IPS-NIHi7 (cell line): Measurements from ENCODE around the gene CDY1.
"Not testable (repeated sequence)": the region's sequence is repeated elsewhere in the genome, so short reads cannot be mapped to it uniquely, and the experiment has no call there.

Source experiments
- DNase-seq: peaks from one replicate; pipeline ENCODE4 v3.0.0; 2012; ENCODE audit warnings: mixed read lengths; ENCODE audit errors: extremely low spot score

CDY1 gene, protein sequence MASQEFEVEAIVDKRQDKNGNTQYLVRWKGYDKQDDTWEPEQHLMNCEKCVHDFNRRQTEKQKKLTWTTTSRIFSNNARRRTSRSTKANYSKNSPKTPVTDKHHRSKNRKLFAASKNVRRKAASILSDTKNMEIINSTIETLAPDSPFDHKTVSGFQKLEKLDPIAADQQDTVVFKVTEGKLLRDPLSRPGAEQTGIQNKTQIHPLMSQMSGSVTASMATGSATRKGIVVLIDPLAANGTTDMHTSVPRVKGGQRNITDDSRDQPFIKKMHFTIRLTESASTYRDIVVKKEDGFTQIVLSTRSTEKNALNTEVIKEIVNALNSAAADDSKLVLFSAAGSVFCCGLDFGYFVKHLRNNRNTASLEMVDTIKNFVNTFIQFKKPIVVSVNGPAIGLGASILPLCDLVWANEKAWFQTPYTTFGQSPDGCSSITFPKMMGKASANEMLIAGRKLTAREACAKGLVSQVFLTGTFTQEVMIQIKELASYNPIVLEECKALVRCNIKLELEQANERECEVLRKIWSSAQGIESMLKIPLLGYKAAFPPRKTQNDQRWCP

DNA sequence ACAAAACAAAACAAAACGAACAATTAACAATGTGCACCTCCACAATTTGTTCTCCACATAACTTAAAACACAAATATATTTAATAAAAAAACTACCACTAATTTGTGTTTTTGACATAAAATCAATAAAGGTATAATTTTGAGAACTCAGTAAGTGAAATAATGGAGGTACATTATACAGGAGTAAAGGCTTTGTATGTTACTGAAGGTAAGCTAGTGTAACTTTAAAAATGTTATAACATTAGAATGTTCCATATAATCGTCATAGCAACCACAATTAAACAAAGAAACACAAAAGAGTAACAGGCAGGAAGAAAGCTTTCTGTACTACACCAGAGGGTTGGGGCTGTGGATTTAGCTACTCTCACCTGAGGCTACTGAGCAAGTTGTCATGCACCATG, at the start of gene CDY1:
Gene CDY1 (plus strand): TSS at position 301 of the 400 bp plus-strand sequence. CDS start 326 bp downstream, outside the sequence.
- DNase-seq, result not testable (repeated sequence)

DNA sequence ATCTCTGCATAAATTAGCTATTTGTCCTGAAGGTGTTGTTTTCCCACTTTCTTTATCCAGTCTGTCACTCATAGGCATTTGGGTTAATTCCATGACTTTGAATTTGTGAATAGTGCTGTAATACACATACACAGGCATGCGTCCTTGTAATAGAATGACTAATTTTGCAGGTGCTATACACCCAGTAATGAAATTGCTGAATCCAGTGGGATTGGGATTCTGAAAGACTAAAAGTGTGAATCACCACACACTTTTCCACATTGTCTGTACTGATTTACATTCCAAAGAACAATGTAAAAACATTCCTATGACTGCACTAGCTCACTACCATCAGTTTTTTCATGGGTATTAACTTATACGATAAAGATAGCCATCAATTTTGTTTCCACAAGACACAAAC, 28.6 kb upstream of the CDY1 start:
- DNase-seq, result not testable (repeated sequence)

GRCh38 chrY:25620209-25620608, 1.7 kb upstream of the CDY1 start:
- not testable (repeated sequence) for DNase-seq

DNA sequence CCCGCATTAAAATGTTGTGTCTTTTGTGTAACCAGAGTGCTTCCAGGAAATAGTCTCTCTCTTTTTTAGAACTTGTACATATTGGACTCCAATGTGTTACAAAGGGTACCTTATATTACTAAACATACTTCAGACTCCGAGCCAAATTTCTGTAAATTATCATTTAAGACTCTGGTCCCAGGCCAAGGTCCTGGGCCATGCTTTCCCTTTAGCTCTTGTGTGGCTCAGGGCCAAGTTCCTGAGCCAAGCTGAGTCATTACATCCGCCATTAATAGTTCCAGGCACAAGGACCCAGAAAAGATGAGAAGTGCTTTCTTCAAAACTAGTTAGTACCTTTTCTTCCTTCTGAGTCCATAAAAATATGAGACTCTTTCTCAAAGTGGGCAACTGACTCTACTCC, 4.6 kb downstream of the CDY1 start:
- DNase-seq, result not testable (repeated sequence)

GRCh38 chrY:25630383-25631112, 8.6 kb downstream of the CDY1 start:
- DNase-seq, result not testable (repeated sequence)

- not testable (repeated sequence) for DNase-seq
Measured at GRCh38 chrY:25639852-25640251, 17.9 kb downstream of the CDY1 start.

DNA sequence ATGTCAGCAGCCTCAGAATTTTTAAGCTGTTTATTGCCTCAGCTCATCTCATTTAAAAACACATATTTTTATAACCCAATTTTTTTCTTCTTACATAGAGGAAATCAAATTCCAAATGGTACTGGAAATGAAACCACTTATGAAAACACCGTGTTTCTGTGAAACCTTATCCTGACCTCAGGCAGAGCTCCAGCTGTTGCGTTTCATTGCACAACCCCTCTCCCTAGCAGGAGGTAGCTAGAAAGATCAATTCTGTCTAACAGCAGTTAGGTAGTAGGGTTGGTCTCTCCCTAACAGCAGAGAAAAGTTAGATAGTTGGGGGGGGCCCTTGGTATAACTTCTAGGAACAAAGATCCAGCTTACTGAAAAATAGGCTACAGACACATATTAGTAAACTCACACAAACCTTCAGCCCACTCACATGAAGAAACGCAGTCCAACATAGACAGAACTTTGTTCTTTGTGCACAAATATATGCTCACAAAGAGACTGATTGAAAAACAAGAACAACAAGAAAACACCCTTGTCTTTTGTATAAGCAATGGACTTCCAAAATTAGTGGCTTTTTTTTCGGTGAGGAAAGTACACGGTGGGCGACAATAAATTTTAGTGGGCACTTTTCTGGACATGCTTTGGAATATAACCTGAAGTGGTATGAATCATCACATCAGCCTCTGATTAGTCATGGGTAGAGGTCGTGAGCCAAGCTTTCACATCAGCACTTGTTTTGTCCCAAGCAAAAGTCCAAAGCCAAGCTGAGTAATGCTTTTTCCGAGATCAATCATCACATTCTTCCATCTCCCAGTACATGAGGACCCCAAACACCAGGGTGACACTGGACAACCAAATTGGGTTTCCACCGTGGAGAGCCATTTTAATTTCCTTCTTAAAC, 21.4 kb downstream of the CDY1 start:
- not testable (repeated sequence) for DNase-seq
